SKM-1 (cell line): ENCODE data around the gene CDC42SE1.
"Not testable (repeated sequence)": the region's sequence is repeated elsewhere in the genome, so short reads cannot be mapped to it uniquely, and the experiment has no call there.

Experiments used
- DNase-seq: peaks from one replicate; lab custom pipeline; 2025; ENCODE audit not compliant: unreplicated experiment; lab: John Stamatoyannopoulos, UW

The CDC42SE1 gene, protein sequence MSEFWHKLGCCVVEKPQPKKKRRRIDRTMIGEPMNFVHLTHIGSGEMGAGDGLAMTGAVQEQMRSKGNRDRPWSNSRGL

DNA sequence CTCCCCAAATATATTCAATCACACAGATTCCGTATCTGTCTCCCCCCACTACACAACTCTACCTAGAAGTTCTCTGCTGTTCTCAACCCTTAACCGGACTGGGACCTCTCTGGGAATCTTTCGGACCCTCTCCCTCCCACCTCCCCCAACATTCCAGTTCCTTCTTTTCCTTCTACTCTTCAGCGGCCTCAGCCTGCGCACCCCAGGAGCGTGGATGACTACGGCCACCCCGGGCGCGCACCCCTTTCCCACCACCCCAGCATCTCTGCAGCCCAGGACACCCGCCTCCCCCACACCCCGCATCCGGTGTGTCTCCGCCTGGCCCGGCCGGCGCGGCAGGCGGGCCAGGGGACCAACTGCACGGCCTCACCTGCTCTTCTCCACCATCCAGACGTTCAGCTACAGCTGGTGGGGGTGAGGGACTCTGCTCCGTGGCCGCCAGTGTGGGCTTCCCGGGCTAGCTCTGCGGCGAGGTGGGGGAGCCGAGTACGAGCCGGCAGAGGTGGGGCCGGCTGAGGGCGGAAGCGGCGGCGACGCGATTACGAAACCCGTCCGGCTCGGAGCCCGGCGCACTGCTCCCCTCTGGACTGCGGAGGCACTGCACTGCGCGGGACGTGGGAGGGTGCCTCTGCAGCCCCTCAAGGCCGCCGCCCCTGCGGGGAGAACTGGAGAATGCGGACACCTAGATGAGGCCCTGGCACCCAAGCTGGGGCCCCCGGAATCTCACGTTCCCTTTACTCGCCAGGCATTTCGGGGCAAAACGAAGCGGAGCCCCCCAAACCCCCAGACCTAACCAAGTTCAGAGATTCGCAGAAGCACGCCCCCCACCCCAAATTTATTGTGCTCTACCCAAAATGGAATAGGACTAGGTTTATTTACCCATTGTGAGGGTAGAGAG is at the start of gene CDC42SE1:
Gene CDC42SE1, minus strand, starts transcription at position 514 of the 898 bp plus-strand sequence. CDS start 3,892 bp downstream, outside the sequence.
- peak; percentile 96 for DNase-seq

GRCh38 chr1:151108331-151108730 is 48.9 kb upstream of the CDC42SE1 start:
- DNase-seq = no peak

DNA sequence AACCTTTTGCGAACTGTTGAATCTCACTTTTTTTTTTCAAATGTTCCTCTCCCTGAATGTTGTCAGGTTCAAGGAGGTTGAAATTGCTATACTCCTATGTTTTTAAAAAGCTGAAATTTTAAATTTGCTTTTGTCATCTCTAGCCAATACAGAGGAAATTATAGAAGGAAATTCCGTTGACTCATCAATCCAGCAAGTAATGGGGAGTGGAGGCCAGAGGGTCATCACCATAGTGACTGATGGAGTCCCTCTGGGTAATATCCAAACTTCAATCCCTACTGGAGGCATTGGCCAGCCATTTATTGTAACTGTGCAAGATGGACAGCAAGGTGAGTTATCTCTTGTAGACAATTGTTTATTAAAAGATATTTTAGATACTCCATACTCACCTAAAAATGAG is 47.5 kb upstream of the CDC42SE1 start:
- DNase-seq = no peak

DNA sequence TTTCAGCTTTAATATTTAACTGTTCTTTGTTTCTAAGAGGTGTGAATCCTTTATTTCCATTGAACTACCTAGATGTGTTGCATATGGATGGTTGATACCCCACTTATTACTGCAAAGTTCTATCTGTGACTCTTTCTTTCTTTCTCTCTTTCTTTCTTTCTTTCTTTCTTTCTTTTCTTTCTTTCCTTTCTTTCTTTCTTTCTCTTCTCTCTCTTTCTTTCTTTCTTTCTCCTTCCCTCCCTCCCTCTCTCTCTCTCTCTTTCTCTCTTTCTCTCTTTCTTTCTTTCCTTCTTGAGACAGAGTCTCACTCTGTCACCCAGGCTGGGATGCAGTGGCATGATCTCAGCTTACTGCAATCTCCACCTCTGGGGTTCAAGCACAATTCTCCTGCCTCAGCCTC is 45.2 kb upstream of the CDC42SE1 start:
- DNase-seq = no peak

DNA sequence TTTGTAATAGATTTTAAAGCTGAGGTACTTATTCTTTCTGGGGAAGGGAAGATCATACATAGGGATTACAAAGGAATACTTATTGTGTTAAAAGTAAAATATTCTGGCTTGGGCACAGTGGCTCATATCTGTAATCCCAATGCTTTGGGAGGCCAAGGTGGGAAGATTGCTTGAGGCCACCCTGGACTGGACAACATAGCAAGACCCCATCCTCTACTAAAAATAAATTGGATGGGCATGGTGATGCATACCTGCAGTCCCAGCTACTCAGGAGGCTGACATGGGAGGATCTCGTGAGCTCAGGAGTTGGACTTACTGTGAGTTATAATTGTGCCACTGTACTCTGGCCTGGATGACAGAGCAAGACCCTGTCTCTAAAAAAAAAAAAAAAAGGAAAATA is 38.7 kb upstream of the CDC42SE1 start:
- no peak for DNase-seq

- DNase-seq = not testable (repeated sequence)
Measured at GRCh38 chr1:151097426-151097825, 38.0 kb upstream of the CDC42SE1 start.

DNA sequence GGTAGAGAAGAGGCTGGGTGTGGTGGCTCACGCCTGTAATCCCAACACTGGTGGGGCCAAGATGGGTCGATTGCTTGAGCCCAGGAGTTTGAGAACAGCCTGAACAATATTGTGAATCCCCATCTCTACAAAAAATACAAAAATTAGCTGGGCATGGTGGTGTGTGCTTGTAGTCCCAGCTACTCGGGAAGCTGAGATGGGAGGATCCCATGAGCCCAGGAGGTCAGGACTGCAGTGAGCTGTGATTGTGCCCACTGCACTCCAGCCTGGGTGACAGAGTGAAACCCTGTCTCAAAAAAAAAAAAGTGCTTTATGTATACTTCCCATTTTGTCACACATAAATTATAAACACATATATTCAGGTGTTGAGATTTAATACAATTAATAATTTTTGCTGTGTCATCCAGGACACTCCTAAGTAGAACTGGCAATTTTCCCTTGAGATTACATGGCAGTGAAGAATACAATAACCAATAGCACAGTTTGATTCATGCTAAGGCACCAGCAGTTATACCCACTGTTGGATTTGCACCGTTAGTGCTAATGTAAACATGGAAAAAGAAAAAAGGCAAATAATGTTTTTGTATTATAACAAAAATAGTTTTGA is 26.6 kb upstream of the CDC42SE1 start:
- no peak for DNase-seq

DNA sequence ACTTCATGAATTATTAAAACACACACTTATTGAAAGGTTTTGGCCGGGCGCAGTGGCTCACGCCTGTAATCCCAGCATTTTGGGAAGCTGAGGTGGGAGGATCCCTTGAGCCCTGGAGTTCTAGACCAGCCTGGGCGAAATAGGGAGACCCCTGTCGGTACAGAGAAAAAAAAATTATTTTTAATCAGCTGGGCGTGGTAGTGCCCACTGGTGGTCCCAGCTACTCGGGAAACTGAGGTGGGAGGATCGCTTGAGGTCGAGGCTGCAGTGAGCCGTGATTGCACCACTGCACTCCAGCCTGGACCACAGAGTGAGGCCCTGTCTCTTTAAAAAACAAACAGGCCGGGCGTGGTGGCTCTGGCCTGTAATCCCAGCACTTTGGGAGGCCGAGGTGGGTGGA is 12.8 kb upstream of the CDC42SE1 start:
- DNase-seq = no peak

DNA sequence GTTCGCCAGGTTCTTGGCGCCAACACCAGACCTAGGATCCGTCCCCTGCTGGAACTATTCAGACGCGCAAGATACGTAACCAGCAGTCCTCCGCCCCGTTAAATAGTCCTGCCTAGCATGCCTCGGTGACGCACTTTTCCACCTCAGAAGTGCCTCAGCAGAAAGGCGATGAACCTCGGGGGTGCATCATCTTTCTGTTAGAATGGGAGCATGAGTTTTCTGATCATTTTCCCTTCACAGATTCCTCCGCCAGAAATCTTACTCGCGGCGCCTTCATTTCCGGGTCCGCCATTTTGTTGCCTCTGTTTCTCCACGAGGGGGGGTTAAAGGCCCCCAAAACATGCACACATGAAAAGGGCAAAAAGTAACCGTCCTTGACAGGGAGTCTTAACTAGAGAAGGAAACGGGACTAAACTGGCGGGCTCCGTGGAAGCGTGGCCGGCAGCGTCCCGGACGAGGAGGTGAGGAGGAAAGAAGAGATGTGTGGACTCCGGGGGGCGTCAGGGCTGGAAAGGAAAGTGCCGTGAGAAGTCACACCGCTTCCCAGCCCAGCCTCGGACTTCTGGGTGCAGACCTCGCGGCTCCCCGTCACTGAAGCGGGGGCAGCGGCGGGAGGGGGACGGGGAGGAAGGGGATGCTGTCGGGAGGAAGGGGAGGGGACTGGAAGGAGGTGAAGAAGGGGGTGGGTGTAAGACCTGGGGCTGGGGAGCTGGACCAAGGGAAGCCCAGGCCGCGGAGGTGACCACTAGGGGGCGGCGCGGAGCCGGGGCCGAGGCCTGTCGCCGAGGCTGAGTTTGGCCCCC is 11.3 kb upstream of the CDC42SE1 start, which contains the start of gene GABPB2:
Gene GABPB2, plus strand, starts transcription at position 288 of the 803 bp plus-strand sequence. CDS start 17,429 bp downstream, outside the sequence.
- peak; percentile 97 for DNase-seq

GRCh38 chr1:151069103-151069486 is 9.7 kb upstream of the CDC42SE1 start:
- no peak for DNase-seq

GRCh38 chr1:151067185-151067584 is 7.8 kb upstream of the CDC42SE1 start:
- no peak for DNase-seq

DNA sequence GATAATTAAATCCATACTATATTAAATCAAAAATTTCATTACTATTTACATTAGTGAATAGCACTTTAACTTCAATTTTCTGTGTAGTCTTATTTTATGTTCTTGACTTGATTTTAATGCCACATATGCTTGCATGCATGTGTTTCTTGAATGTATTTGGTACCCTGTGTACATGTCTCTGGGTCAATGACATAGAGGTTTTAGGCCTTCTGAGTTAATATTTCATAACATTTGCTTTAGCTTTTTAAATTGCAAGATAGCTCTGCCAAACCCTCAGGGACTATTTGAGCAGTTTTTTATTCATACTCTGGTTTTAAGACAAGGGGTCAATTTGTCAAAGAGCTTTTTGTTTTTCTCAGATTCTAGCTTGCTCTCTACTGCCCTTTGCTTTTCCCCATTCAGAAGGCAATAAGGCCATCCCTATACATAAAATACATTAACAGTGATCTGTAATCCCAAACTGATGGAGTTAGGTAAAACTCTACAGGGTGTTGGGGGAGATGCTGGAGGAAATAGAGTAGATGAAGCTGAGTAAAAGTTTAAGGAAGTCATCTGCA is 5.7 kb upstream of the CDC42SE1 start:
- DNase-seq = no peak

DNA sequence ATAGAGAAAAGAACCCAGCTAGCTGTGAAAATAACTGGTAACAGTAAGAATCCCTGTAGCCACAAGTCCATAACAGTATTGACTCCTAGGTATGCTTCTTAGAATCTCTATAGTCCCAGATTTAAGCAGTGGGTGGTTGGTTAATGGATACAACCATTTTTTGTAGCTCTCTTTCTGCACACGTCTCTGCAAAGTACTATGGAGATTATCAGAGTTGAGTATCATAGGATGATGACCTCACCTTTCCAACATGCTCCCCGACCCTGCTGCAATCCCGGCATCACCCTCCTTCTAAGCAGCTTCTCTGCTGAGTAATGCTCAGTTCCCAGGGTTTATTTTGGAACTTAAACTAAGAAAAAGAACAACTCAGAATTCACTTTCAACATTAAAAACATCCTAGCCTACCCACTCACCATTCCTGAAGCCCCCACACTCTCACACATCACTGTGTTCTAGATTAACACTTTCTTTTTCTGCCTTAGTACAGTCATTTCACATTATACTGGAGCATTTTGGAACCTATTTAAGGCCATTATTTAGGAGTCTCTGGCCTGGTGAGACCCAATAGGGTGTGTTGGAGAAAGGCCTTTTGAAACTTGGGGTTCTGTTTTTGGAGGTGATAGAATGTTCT is 3.4 kb upstream of the CDC42SE1 start:
- no peak for DNase-seq

DNA sequence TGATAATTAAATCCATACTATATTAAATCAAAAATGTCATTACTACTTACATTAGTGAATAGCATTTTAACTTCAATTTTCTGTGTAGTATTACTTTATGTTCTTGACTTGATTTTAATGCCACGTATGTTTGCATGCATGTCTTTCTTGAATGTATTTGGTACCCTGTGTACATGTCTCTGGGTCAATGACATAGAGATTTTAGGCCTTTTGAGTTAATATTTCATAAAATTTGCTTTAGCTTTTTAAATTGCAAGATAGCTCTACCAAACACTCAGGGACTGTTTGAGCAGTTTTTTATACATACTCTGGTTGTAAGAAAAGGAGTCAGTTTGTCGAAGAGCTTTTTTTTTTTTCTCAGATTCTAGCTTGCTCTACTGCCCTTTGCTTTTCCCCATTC is 2.3 kb upstream of the CDC42SE1 start:
- DNase-seq = no peak

GRCh38 chr1:151060657-151061421 is 1.4 kb upstream of the CDC42SE1 start:
- no peak for DNase-seq

DNA sequence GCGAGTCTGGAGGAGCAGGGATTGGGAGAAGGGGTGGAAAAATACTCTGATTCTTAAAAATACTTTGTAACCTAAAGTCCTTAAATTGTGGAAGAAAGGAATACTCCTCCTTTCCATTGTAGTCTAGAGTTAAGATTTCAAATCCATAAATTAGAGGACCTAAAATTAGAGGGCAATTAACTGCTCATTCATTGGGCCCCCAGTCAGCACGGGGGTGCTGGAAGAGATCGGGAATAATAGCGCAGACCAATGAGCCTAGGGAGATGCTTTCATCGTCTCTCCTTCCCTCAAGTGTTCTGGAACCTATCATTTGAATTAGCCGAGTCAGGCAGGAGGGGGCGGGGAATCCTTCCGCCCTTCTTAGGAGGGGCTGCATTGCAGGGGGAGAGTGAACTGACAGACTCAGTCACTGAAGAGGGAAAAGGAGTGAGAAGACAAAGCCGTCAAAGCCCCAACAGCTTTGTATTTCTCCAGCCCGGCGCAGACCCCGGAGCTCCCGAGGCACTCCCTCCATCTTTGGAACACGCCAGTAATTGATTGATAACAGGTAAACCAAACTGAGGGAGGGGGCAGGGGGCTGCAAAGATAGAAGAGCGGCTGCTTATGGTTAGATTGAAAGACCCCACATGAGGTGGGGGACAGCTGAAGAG is 710 bp upstream of the CDC42SE1 start, which contains the start of gene MLLT11:
Gene MLLT11, plus strand, starts transcription at position 391 of the 650 bp plus-strand sequence. CDS start 6,828 bp downstream, outside the sequence.
- no peak for DNase-seq

GRCh38 chr1:151058692-151059091 is 730 bp downstream of the CDC42SE1 start:
- no peak for DNase-seq

DNA sequence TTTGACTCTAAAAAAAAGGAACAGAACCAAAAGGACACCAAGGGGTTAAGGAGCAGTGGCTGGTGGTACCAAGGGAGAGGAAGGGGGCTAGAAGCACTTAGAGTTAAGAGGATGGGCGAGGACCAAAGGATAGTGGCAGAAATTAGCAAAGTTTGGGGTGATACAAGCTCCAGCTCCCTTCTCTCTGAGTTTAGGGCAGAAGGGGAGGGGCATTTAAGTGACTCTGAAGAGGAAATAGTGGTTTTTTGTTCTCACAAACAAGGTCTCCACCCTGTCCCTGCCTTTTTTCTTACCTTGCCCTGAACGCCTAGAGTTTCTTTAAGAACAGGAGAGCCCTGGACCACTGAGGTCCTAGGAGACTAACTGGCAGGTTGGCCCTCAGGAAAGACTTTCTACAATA is 3.3 kb downstream of the CDC42SE1 start:
- peak; percentile 44 for DNase-seq

GRCh38 chr1:151055581-151055980 is 3.8 kb downstream of the CDC42SE1 start:
- no peak for DNase-seq
